AG09309 (cell line): ENCODE data around the gene C16orf87.
A peak's percentile ranks its signal among the peaks of the same experiment; 100 is the strongest.

Experiments used
- DNase-seq: peaks from one replicate; pipeline ENCODE4 v3.0.0-alpha.2; 2010; ENCODE audit warnings: low read depth
- H3K4me3 ChIP-seq: 2 replicates; pipeline ENCODE4 v1.5.1; 2011; ENCODE audit warnings: mild to moderate bottlenecking, low read depth, low read length, moderate library complexity; ENCODE audit not compliant: control insufficient read depth
- CTCF ChIP-seq: IDR thresholded peaks from 2 replicates; pipeline ENCODE4 v1.5.1; 2011; ENCODE audit warnings: mild to moderate bottlenecking, low read depth, low read length, inconsistent platforms; ENCODE audit not compliant: insufficient read depth, control insufficient read depth; ENCODE audit errors: missing control alignments

The C16orf87 gene

GRCh38 chr16:46775214-46775613, 55.8 kb downstream of the C16orf87 start:
- H3K4me3 ChIP-seq: no peak overlapping the region
- no peak for TF ChIP-seq CTCF
- DNase-seq: no peak

GRCh38 chr16:46774743-46775177, 56.2 kb downstream of the C16orf87 start:
- no peak overlapping the region for H3K4me3 ChIP-seq
- DNase-seq: no peak
- TF ChIP-seq CTCF: no peak

GRCh38 chr16:46772463-46772862, 58.5 kb downstream of the C16orf87 start:
- no peak for TF ChIP-seq CTCF
- H3K4me3 ChIP-seq: no peak overlapping the region
- no peak for DNase-seq

- no peak for DNase-seq
- TF ChIP-seq CTCF: no peak
- H3K4me3 ChIP-seq: no peak overlapping the region
These were observed 62.2 kb downstream of the C16orf87 start for GRCh38 chr16:46768809-46769208.

GRCh38 chr16:46765050-46765449, 65.9 kb downstream of the C16orf87 start:
- H3K4me3 ChIP-seq: no peak overlapping the region
- DNase-seq: peak; percentile 20
- TF ChIP-seq CTCF: no peak

- no peak overlapping the region for H3K4me3 ChIP-seq
- TF ChIP-seq CTCF: no peak
- no peak for DNase-seq
These were observed 67.8 kb downstream of the C16orf87 start for GRCh38 chr16:46763147-46763546.

GRCh38 chr16:46762583-46762982, 68.4 kb downstream of the C16orf87 start:
- H3K4me3 ChIP-seq: no peak overlapping the region
- DNase-seq: no peak
- no peak for TF ChIP-seq CTCF
